Effector memory CD4-positive, alpha-beta T cell (primary cell): ENCODE data around the gene SLC49A3.
"Not testable (repeated sequence)": the region's sequence is repeated elsewhere in the genome, so short reads cannot be mapped to it uniquely, and the experiment has no call there.

Experiments used
- DNase-seq, 3 donors: peaks; one replicate each; pipeline ENCODE4 v3.0.0-alpha.2; 2020
- H3K27ac ChIP-seq: 2 replicates; pipeline ENCODE4 v1.7.0; 2013; ENCODE audit warnings: mild to moderate bottlenecking, low read length, moderate library complexity; ENCODE audit not compliant: insufficient read depth, poor library complexity, severe bottlenecking
- H3K27me3 ChIP-seq: replicated peaks from 2 replicates; pipeline ENCODE4 v1.7.0; 2013; ENCODE audit warnings: mild to moderate bottlenecking, low read length; ENCODE audit not compliant: insufficient read depth, control insufficient read depth, poor library complexity, severe bottlenecking
- H3K36me3 ChIP-seq: 2 replicates; pipeline ENCODE4 v1.7.0; 2013; ENCODE audit warnings: mild to moderate bottlenecking, low read length, moderate library complexity; ENCODE audit not compliant: control insufficient read depth, insufficient read depth
- H3K4me1 ChIP-seq: 2 replicates; pipeline ENCODE4 v1.7.0; 2013; ENCODE audit warnings: low read length, mild to moderate bottlenecking; ENCODE audit not compliant: control insufficient read depth, insufficient read depth, poor library complexity, severe bottlenecking
- H3K4me3 ChIP-seq: 2 replicates; pipeline ENCODE4 v1.7.0; 2013; ENCODE audit warnings: low read length, low read depth, mild to moderate bottlenecking; ENCODE audit not compliant: insufficient read depth, poor library complexity, severe bottlenecking
- H3K9me3 ChIP-seq: 2 replicates; pipeline ENCODE4 v1.7.0; 2013; ENCODE audit warnings: mild to moderate bottlenecking, low read length, moderate library complexity; ENCODE audit not compliant: control insufficient read depth

SLC49A3 gene

GRCh38 chr4:704198-704891 is 15.4 kb upstream of the SLC49A3 start:
- Histone ChIP-seq H3K9me3 (no peaks in the 10 kb centered on the region), H3K27ac (no peak overlapping the region), H3K36me3 (no peaks in the 10 kb centered on the region), H3K27me3 (no peaks in the 10 kb centered on the region), H3K4me1 (peaks cover 15% of the 10 kb centered on the region), H3K4me3 (no peak overlapping the region)
- no peak for DNase-seq

DNA sequence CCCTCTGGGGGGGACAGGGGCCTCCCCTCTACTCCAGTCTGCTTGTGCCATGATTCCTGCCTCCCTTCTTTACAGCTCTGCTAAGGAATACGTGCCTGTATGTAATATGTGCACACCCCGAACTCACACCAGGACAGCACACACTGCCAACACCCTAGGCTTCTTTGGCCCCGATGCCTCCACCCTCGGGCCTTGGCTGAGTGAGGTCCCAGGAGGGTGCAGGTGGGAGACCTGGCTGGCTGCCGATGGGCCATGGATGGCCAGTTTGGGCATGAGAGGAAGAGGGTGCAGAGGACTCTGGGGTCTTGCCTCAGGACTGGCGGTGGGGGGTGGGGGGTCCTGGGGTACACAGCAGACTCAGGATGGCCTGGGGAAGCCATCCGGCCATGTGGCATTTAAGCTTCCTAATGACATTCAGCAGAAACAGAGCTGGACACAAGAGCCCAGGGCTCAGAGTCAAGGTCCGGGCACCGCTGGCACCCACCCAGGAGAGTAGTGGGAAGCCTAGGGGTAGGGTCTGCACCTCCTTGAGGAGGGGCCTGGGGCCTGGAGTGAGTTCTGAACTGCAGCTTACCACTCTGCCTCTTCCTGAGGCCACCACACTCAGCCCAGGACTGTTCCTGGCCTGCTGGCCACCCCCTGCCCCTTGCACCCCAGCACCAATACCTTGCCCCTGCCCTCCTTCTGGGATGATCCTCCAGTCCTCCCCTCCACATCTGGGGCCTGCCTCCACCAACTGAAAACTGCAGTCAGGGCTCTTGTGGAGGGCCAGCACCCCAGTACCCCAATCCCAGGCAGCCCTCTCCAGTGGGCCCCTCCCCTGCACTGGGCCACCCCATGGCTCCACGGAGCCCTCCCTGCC is 14.6 kb upstream of the SLC49A3 start:
- H3K27me3 ChIP-seq = no peaks in the 10 kb centered on the region
- no peak for DNase-seq
- H3K4me3 ChIP-seq = no peak overlapping the region
- H3K4me1 ChIP-seq = peaks cover 15% of the 10 kb centered on the region
- no peaks in the 10 kb centered on the region for H3K36me3 ChIP-seq
- H3K9me3 ChIP-seq = no peaks in the 10 kb centered on the region
- H3K27ac ChIP-seq = no peak overlapping the region

DNA sequence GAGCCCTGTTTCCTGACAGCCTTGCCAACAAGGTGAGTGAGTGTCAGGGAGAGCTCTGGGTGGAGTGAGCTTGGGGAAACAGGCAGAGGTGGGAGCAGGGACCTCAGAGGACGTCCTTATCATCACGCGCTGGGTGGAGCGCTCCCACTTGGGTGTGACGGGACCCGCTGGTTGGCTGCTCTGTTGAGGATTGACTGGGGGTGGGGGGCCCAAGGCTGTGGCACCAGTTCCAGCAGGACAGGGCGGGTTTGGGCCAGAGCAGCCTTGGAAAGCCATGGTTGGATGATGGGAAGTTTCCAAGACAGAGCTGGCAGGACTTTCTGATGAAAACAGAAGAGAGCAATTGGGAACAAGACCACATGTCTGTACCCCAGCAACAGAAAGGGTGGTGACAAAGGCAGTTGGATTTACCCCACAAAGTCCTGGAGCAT is 13.7 kb upstream of the SLC49A3 start:
- Histone ChIP-seq H3K4me1 (peaks cover 15% of the 10 kb centered on the region), H3K9me3 (no peaks in the 10 kb centered on the region), H3K36me3 (no peaks in the 10 kb centered on the region), H3K27ac (no peak overlapping the region), H3K4me3 (no peak overlapping the region), H3K27me3 (no peaks in the 10 kb centered on the region)
- DNase-seq = no peak

DNA sequence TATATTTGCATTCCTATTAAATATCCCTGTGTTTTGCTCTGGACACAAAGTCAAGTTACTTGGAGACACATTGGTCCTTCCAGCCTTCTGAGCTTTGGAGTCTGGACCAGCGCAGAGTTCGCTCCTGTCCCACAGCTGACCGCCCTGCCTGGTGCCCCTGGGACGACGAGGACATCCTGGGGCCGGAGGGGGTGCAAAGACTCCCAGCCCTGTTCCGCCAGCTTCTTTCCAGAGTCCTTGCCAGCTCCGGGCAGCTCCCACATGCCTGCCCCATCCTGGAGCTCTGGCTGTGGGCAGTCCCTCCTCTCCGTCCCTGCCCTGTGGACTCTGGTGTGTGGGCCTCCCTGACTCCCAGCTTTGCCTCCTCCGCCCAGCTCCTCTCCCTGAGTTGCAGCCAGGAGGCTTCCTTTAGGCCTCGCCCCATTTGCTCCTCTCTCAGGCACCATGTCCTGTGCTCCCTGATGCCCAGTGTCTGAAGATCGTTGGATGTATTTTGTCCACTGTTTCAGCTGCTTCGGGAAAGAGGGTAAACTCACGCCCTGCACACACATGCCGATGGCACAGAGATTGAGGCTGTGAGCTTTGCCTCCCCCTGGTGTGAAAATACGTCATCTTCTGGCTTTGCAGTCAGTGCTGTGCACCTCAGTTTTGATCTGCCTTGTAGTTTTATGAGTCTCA is 11.8 kb upstream of the SLC49A3 start:
- H3K4me1 ChIP-seq = peaks cover 4% of the 10 kb centered on the region
- H3K4me3 ChIP-seq = no peak overlapping the region
- H3K36me3 ChIP-seq = no peaks in the 10 kb centered on the region
- no peak for DNase-seq
- no peak overlapping the region for H3K27ac ChIP-seq
- no peaks in the 10 kb centered on the region for H3K27me3 ChIP-seq
- no peaks in the 10 kb centered on the region for H3K9me3 ChIP-seq

DNA sequence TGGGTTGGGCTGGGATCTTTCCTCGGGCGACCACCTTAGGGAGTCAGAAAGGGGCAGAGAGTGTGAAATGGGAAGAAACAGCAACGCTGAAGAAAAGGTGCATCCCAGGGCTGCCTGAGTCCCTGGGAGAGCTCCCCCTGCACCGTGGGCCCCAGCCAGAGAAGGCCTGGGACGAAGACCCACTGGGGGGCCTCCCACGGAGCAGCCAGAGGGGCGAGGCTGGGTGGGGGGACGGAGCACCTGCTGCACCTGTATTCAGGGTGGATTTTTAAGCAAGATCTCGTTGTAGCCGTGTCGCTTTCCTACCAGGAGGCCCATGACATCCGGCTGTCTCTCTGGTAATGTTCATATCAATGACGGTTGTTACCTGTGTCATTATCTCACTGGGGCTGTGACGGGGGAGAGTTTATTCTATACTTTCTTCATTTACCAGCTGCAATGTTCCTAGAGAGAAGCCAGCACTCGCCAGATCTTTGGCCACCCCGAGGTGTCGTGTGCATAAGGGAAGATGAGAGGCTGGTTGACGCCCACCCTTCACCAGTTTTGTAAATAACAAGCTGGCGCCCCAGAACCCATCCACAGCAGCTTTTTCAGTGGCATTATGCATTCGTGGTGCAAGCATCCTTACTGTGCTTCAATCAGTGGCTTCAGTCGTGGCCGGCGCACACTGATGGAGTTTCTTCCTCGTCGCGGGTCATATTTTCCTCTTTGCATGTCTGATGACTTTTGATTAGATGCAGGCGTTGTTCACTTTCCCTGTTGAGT is 11.0 kb upstream of the SLC49A3 start:
- Histone ChIP-seq H3K4me3 (no peak overlapping the region), H3K27ac (no peak overlapping the region)
- no peak for DNase-seq

GRCh38 chr4:694341-694940 is 5.5 kb upstream of the SLC49A3 start:
- not testable (repeated sequence) for H3K27ac ChIP-seq, DNase-seq, H3K4me3 ChIP-seq, H3K27me3 ChIP-seq, H3K9me3 ChIP-seq, H3K4me1 ChIP-seq, H3K36me3 ChIP-seq

More for the DNA sequence above, 11.0 kb upstream of the SLC49A3 start:
- H3K4me1 ChIP-seq = peaks cover 2% of the 10 kb centered on the region
- H3K27me3 ChIP-seq = no peaks in the 10 kb centered on the region
- H3K36me3 ChIP-seq = no peaks in the 10 kb centered on the region
- H3K9me3 ChIP-seq = no peaks in the 10 kb centered on the region

GRCh38 chr4:692771-693554 is 4.0 kb upstream of the SLC49A3 start:
- Histone ChIP-seq H3K27me3 (no peaks in the 10 kb centered on the region), H3K27ac (no peak overlapping the region), H3K4me3 (no peak overlapping the region), H3K4me1 (no peaks in the 10 kb centered on the region), H3K36me3 (no peaks in the 10 kb centered on the region), H3K9me3 (no peaks in the 10 kb centered on the region)
- DNase-seq = no peak

DNA sequence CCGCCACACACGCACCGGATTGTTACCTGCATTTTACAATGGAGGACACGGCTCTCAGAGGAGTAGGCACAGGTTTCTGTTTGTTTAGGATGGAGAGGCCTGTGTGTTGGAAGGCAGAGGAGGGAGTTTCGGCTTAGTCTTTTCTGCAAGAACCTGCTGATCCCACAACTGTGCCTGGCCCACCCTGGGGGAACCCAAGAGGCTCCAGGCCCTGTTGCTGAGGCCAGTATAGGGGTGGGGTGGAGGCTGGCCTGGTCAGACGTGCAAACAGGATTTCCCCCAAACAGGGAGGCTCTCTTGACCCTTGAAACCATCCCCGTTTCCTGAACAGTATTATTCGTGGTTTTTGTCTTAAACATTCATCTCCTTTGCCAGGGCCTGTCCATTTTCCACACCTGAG is 772 bp upstream of the SLC49A3 start:
- Histone ChIP-seq H3K9me3 (no peaks in the 10 kb centered on the region), H3K4me1 (no peaks in the 10 kb centered on the region), H3K27me3 (no peaks in the 10 kb centered on the region), H3K27ac (no peak overlapping the region), H3K36me3 (no peaks in the 10 kb centered on the region), H3K4me3 (no peak overlapping the region)
- no peak for DNase-seq
